CD4-positive, alpha-beta T cell treated with Interleukin-10 for 1 hour (primary cell): Measurements from ENCODE around the gene AMBP.

Source experiments
- DNase-seq: peaks from one replicate; pipeline ENCODE4 v3.0.0-alpha.2; 2020

AMBP gene

DNA sequence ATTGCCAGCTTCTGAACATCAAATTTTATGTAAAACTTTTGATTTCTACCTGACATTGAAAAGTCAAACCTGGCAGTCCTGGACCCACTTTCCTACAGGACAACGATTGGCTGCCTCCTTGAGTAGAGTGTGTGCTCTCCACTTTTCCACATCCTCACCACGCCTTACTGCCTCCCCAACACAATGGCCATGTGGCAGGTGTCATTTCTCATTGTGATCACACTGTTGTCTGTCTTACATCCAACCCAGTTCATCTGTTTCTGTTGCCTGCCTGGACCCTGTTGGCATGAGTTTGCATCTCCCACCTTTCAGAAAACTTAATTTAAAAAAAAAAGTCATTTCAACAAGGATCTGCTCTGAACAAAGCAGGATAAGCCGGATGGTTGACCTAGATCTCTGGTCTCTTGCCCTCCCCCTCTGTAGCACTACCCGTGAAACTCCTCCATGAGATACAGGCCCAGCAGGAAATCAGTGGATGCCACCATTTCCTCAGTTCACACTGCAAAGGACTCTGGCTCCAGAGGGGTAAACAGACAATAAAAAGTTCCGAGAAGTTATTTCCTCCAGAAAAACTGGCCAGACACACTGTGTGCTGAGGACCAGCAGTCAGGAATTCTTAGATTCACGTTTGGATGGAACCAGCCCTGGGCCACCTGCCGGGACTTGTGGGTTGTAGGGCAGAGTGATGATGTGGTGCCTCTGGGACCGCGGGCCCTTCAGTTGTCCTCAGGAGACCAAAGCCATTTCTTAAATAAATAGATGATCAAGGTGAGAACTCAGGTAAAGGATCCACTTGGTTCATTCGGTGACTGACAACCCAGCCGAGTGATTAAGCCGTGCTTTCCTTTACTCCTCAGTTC lies 48.6 kb downstream of the AMBP start:
- DNase-seq, result no peak

DNA sequence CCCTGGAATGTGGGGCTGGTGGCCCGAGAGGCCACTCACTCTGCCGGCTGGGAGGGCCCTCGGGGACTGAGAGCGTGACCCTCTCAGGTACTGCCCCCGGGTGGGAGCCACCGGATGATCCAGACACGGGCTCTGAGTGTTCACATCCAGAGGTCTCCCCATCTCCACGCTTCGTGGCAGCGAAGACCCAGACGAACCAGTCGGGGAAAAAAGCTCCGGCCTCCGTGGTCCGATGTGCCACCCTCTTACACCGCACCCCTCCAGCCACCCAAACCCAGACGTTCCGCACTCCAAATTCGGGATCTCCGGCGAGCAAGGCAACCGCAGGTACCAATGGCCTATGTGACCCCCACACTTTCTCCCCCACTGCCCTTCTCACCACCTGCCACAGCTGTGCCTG lies 49.5 kb downstream of the AMBP start:
- no peak for DNase-seq

DNA sequence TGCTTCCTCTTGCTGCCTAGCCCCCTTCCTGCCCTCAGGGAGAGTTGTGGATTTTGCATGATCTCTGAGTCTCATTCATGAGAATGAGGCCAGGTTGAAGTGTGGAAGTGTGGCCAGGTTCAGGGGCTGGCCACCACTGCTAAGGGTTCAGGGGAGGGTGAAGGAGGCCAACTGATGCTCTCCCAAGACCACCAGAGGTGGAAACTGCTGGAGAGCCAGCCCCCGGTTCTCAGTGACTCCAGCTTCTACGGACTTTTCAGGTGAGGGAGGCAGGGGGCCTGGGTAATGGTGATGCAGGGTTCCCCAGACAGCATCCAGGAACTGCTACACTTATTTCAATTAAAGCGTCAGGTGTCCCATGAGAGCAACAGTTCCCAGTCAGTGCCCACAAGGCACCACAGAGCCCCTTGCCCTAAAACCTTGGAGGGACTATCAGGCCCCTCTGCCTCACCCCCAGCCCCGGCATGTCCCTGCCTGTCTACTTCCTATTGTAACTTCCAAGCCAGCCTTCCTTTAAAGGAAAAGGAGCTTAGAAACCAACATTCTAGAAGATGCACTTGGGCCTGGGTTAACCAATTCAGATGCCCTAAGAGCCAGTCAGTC lies 50.1 kb downstream of the AMBP start:
- no peak for DNase-seq

DNA sequence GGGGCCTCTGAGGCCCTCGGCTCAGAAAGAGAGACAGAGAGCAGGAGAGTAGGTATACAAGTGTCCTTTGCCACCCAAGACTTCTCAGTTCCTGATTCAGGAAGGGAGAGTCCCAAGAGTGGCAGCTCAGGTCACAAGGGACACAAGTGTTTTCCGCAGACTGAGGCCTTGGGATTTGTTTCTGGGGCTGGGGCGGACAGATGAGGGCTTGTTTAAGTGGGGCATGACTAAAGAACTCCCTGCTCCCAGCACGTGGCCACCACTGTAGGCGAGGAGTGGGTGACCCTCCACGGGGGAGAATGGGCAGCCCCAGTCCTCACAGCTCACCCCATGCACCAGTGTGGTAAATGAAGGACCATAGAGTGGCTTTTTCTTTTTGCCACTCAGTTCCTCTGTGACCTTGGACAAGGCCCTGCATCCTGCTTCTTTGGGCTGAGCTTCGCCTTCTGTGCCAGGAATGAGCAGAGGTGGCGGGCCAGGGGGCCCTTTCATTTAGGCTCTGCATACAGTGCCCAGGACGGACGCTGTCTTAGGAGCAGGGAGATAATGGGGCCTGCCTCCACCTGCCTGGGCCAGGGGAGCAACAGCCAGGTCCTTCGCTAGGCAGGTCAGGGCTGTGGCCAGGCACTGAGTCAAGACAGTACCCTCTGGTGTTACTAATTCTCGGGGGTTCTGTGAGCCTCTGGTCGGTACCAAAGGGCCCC lies 50.8 kb downstream of the AMBP start:
- no peak for DNase-seq

DNA sequence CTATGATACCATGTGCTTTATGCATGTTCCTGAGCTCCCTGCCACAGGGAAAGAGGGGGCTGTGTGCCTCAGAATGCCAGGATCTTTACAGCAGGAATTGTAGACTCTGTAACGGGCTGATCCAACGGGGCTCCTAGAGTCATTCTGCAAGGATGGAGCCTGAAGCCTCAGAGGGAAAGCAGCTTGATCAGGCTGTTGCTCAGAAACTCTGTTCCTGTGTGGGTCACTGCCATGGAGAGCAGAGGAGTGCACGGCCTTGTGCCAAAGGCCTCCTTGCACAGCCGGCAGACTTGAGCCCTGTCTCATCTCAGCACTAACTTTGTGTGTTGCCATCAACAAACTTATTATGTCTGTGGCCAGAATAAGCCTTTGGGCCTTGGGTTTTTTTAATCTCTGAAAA lies 51.8 kb downstream of the AMBP start:
- no peak for DNase-seq

DNA sequence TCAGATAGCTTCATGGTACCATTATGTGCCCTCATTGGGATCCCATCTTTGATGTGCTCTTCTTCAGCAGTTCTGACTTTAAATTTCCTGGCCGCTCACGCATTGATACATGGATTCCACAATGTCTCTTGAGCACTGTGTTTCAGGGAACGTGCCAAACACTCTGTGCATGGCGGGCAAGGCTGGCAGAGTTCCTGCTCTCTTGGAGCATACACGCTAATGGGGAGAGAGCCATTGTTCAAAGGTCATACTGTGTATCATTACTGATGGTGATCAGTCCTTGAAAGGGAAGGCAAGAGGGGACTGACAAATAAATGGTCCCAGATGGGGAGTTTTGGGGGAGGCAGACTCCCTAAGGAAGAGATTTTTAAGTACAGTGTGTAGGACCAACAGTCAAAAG lies 52.3 kb downstream of the AMBP start:
- no peak for DNase-seq

DNA sequence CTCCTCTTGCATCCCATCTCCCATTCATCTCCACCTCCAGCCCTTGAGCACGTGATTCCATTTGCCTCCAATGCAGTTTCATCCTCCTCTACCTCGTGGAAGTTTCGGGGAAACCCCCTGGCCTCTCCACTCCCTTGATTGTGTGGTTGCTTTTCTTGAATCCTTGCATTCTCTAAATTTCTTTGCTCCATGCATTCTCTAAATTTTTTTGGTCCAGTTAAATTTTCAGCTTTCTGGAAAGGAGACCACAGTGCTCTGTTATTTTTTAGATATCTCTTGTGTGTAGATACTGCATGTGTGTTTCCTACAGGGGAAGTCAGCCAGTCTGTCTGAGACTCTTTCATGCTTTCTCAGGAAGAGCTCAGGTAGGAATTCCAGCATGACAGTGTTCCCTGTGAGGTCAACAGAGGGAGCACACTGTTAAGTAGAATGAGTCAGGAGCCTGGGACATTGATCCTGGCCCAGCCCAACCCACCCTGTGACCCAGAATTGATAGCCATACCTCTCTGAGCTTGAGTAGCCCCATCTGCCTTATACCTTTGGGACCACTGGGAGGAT lies 52.8 kb downstream of the AMBP start:
- DNase-seq, result no peak

DNA sequence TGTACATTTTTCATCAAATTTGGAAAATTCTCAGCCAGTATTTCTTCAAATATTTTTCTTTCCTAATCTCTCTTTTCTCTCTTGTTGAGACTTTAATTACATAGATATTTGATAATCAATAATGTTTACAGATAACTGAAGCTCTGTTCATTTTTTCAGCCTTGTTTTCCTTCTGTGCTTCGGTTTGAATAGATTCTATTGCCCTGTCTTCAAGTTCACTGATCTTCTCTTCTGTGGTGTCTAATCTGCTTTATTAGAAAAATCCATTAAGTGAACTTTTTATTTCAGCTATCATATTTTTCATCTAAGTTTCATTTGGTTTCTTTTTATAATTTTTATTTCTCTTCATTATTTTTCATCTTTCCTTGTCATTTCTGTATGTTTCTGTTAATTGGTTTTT lies 54.1 kb downstream of the AMBP start:
- no peak for DNase-seq

DNA sequence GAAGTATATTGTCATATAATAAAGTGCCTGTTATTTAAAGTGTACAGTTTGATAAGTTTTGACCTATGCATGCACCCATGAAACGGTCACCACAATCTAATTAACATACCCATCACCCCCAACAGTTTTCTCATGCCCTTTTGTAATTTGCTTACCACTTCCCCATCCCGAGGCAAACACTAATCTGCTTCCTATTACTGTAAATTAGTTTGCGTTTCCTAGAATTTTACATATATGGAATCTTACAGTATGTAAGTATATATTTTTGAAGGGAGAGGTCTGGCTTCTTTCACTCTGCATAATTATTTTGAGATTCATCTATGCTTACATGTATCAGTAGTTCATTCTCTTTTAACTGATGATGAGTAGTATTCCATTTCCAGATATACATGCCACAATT lies 56.5 kb downstream of the AMBP start:
- no peak for DNase-seq

DNA sequence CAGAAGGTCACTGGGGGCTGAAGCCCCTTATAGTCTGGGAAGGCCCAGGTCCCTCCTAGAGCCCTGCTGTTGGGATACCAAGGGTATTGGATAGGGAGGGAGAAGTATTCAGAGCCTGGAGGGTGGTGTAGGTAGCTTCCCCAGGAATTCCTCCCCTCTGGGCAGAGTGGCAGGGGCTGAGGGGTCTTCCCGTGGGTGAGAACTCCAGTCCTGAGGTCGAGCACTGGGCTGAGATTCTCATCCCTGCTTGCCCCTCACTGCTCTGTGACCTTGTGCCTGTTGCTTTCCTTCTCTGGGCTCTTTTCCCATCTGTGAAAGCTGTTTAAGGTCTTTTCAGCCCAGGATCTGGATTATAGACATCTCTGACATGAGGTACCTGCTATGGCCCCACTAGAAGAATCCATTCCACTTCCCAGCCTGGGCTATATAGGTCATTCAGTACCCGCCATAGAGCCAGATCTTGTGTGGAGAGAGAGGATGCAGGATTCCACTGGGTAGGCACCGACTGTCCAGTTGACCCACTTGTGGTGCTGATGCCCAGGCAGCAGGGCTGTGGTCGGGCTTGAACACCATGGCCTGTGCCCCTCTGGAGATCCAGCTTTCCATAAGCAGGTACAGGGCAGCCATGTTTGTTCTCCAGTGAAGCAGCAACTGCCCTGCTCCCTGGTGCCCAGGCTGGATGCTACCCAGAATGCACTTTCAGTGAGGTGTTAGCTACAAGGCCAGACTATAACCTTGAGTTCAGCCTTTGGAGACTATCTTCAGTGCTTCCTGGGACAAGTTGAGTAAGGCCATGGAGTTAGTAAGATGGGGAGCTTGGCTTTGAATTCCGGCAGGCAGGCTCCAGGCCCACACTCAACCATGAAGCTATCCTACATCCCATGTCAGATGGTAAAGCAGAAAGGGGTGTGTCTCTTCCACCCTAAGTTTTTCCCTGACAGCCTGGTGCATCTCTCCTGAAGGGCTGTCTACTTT lies 60.1 kb downstream of the AMBP start:
- DNase-seq, result no peak

DNA sequence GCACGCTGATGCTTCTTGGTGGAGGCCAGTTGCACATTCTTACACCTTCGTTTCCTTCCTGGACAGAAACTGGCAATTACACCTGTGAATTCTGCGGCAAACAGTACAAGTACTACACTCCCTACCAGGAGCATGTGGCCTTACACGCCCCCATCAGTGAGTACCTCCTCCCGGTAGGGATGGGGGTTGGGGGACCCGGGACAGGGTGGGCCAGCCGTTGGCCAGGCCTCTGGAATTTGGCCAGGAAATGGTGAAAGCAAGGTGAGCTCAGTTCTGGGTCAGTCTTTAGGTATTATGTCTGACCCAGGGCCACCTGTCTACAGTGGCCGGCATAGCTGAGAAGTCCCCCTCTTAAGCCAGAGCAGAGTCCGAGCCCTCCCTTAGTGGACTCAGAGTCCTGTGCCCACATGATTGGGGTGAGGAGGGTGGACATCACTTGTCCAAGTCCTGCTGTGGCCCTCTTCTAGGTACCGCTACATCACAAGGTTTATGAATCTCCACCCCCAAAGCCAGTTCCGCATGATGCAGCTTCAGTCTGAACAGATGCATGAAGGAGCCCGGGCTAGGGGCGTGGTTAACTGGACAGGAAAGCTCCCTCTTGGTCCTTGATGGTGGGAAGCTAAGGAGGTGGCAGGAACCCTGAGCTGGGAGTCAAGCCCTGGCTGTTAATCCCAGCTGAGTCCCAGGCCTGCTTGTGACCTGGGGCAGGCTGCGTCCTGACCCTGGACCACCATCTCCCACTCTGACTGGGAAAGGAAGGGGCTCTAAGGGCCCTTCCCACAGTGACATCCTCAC lies 61.3 kb downstream of the AMBP start:
- no peak for DNase-seq

DNA sequence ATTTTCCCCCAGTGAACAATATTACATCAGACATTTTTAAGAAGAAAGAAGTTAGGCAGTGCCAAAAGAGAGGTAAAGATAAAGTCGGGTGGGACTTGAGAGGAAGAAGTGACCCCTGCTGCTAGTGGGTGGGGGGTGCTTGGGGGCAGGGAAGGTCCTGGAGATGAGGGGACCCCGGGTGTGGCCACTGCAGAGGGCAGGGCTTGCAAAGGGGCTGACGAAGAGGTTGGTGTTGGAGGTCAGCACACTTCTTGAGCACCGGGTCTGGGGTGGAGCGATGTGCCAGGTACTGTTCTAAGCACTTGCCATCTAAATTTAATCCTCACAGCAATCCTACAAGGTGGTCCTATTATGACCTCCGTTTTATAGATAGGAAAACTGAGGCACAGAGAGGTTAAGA lies 62.0 kb downstream of the AMBP start:
- DNase-seq, result no peak

DNA sequence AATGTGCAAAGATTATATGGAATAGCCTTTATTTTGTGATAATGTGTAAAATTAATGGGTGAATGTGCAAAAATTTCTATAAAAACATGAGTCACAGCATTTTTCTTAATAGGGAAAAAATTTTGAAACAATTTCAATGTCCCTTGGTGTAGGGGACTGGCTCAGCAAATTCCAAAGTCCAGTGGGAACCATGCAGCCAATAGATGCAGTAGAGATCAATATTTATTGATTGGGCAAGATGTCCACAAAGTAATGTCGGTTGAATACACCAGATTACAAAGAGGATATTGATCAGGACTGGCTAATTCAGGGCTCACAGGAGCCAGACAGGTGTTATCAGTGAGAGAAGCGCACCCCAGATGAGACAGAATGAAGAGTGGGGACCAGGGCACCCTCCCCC lies 62.5 kb downstream of the AMBP start:
- no peak for DNase-seq

DNA sequence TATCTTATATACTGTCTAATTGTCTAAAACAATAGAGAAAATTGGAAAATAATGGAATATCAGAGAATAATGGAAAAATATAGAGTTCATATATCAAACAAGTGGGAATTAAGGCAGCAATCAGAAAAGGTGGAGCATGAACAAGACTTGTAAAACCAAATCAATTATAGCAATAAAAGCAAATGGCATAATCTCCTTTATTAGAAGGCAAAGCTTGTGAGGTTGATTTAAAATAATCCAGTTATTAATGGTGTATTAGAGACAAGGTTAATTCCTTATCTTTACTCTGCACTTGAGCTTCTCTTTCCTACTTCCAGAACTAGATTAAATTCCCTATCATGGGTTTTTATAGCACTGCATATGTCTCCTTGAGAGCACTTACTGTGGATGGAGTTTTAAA lies 64.1 kb downstream of the AMBP start:
- no peak for DNase-seq

DNA sequence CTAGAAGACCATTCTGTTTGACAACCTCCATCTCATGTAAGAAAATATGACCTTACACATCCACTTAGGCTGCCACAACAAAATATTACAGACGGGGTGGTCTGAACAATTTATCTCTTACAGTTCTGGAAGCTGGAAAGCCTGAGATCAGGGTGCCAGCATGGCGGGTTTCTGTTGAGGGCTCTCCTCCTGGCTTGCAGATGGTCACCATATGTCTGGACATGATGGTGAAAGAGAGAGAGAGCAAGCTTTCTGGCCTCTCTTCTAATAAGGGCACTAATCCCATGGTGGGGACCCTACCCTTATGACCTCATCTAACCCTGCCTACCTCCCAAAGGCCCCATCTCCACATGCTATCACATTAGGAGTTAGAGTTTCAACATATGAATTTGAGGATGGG lies 66.0 kb downstream of the AMBP start:
- no peak for DNase-seq

DNA sequence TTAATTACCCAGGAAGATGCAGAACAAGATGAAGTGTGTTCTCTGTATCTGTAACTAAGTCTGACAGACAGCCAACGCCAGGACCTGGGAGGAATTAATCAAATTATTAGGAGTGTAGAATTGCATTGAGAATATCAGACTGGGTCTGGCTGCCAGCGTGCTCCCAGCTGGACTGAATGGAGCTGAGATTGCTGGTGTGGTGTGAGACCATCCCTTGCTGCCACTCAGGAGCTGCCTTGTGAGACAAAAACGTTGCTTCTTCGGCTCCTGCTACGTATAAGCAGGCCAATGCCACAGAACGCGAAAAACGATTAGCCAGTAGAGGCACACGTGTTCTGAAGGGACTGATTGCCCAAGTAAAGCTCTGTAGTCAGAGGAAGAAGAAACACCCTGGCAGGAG lies 66.8 kb downstream of the AMBP start:
- DNase-seq, result no peak
